Spinal cord (tissue), 10 donors: ENCODE measurements around the gene LMAN1. TPM values are rescaled to one million over a fixed set of nuclear protein-coding genes. Genes with fewer than 3 reads are reported as not detected.
A peak's percentile ranks its signal among the peaks of the same experiment; 100 is the strongest.

ENCODE experiments used
- DNase-seq, 6 donors: peaks; one replicate each; pipeline versions ENCODE4 v3.0.0 to v3.0.0-alpha.2; 2013 to 2015; ENCODE audit warnings: low spot score in 6 of 6, low read depth in 4 of 6
- H3K27ac ChIP-seq: one replicate; pipeline ENCODE4 v1.5.1; 2013; ENCODE audit warnings: low read depth, low read length, control low read depth
- H3K27me3 ChIP-seq: one replicate; pipeline ENCODE4 v1.6.1; 2013; ENCODE audit warnings: low read length; ENCODE audit not compliant: control insufficient read depth, insufficient read depth
- H3K36me3 ChIP-seq: one replicate; pipeline ENCODE4 v1.6.1; 2013; ENCODE audit warnings: low read length; ENCODE audit not compliant: control insufficient read depth, insufficient read depth
- H3K4me1 ChIP-seq: one replicate; pipeline ENCODE4 v1.6.1; 2013; ENCODE audit warnings: low read length; ENCODE audit not compliant: control insufficient read depth, insufficient read depth
- H3K4me3 ChIP-seq: one replicate; pipeline ENCODE4 v1.5.1; 2013; ENCODE audit warnings: low read depth, low read length, control low read depth
- H3K9me3 ChIP-seq: one replicate; pipeline ENCODE4 v1.6.1; 2013; ENCODE audit warnings: low read length; ENCODE audit not compliant: control insufficient read depth, insufficient read depth
- WGBS: methylation state at CpG from one replicate; pipeline ENCODE4 v1.1.5; 2013; ENCODE audit warnings: missing lambda C conversion rate; ENCODE audit not compliant: insufficient coverage; 5-methylcytosine and 5-hydroxymethylcytosine counted together
- polyA plus RNA-seq, 2 donors: library from polyadenylated mRNA; unstranded; fragments of 120-200 nt; gene quantifications; one replicate each; pipeline ENCODE4 v1.2.1, GENCODE V29; 2013; ENCODE audit not compliant: insufficient read length in 2 of 2
- total RNA-seq, 2 donors: library from RNA; depleted of rRNA in 1 of 2; stranded (reverse); fragments of 120-200 nt in 1 of 2; fragments of >200 nt in 1 of 2; gene quantifications; one replicate each; pipeline versions ENCODE4 v1.2.3 to v1.2.4, GENCODE V29; 2013 to 2014
- donor health status: healthy.

Gene LMAN1
- total and polyA plus RNA-seq, 4 donors, result 32.1 to 87.5 (median 49.7) TPM

DNA sequence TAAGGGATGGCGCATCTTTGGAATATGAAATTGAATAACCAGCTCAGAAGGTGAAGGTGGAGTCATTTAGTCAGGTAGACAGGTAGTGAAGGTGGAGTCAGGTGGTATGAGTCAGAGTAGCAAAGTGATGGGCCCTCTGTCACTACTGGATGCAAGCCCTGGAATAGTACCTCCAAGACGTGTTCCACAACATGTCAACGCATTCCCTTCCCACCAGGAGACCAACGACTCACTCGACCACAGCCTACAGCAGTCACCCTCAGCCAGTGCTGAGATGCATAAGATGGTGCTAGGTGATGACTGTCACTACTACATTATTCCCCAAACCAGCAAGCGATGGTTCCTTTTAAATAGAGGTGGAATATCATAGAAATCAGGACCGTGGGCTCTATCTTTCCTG lies 47.4 kb downstream of the LMAN1 start:
- Histone ChIP-seq H3K9me3 (no peaks in the 10 kb centered on the region), H3K36me3 (no peaks in the 10 kb centered on the region), H3K4me3 (no peak overlapping the region), H3K27ac (no peak overlapping the region), H3K27me3 (peaks cover 25% of the 10 kb centered on the region), H3K4me1 (peaks cover 10% of the 10 kb centered on the region)
- no peak for DNase-seq
- whole genome bisulfite sequencing, result 90% methylated on average over 1 of the region's 7 CpGs

DNA sequence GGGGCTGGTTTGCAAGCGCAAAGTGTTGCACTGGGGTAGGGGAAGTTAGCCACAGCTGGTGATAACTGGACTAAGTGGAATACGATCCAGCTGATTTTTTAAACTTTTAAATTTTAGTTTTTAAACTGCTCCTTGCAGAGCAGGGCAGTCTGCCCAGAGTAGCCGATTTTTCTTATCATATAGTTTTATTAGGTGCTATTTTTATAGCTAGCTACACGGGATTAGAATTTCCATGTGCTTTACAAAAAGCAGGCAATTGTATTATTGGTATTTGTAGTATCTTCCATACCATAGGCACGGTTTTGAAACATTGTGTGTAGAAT lies 50.2 kb downstream of the LMAN1 start:
- Histone ChIP-seq H3K27me3 (peaks cover 28% of the 10 kb centered on the region), H3K27ac (no peak overlapping the region), H3K4me1 (peaks cover 10% of the 10 kb centered on the region), H3K36me3 (no peaks in the 10 kb centered on the region), H3K9me3 (no peaks in the 10 kb centered on the region), H3K4me3 (no peak overlapping the region)
- DNase-seq, result no peak
- 24% methylated on average over 2 of the region's 5 CpGs for WGBS

DNA sequence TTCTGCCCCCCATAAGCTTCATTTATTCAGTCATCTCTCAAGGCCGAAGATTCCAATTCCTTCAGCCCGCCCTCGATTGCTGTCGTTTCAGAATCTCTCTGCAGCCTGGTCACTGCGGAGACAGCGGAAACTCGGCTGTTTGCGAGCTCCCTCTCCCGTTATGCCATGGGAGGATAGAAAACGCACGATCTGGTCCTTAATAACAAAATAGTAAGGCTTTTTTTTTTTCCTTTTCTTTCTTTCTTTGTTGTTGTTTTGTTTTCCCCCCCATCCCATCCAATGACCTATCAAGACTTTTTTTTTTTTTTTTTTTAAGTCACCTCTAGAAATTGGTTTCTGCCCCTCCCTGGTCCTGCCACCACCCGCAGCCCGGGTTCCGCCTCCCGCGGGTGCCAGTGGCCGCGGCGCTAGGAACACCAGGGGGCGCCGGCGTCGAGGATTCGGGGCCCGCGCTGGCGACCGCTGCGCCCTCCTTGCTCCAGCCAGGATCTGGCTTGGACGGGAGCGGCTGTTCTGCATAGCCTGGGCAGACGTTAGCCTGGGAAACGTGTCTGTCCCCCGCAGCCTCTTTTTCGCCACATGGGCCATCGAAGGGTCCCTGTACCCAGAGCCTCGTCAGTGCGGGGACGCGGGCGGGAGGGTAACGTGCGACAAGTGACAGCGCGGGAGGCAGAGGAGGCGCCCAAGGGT lies 50.7 kb downstream of the LMAN1 start:
- DNase-seq, result peak in 4 of 6 donors; percentile 33 to 83 (median 67)
- H3K27me3 ChIP-seq, result peaks cover 31% of the 10 kb centered on the region
- H3K4me1 ChIP-seq, result peaks cover 10% of the 10 kb centered on the region
- no peaks in the 10 kb centered on the region for H3K36me3 ChIP-seq
- no peak overlapping the region for H3K27ac ChIP-seq
- WGBS, result 4% methylated on average over 39 of the region's 46 CpGs
- no peak overlapping the region for H3K4me3 ChIP-seq
- no peaks in the 10 kb centered on the region for H3K9me3 ChIP-seq

DNA sequence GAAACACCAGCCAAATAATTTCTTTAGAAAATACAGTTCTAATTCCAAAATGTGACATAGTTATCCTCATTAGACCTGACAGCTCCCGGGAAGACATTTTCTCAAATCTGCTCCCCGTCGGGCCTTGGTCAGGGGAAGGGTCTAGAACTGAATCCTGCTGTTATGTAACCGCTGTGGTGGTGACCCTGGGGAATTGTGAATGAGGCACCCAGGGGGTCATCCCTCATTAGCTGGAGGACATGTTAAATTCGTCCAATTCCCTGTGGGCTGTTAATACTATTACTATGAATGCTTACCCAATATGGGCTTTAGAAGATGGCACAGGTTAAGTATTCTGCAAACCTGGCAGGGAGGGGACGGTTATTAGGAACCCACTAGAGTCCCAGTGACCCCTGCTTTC lies 52.4 kb downstream of the LMAN1 start:
- H3K4me1 ChIP-seq, result peaks cover 10% of the 10 kb centered on the region
- no peak for DNase-seq
- 97% methylated on average over 5 of the region's 6 CpGs for whole genome bisulfite sequencing
- no peaks in the 10 kb centered on the region for H3K9me3 ChIP-seq
- H3K36me3 ChIP-seq, result no peaks in the 10 kb centered on the region
- no peak overlapping the region for H3K27ac ChIP-seq
- no peak overlapping the region for H3K4me3 ChIP-seq
- peaks cover 31% of the 10 kb centered on the region for H3K27me3 ChIP-seq

DNA sequence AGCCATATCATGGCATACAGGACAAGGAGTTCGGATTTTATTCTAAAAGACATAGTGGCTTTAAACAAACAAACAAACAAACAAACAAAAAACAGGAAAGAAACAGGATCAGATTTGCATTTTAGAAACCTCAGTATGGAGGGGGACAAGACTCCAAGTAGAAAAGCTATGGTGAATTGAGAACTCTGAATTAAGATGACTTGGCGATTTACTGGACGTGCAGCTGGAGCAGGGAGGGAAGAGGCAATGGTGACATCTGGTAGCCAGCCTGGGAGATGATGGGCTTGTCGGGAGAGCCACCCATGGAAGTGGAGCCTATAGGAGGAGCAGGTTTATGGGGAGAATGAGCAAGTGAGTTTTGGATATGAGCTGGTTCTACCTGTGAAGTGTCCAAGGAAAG lies 53.8 kb downstream of the LMAN1 start:
- Histone ChIP-seq H3K9me3 (no peaks in the 10 kb centered on the region), H3K27me3 (peaks cover 24% of the 10 kb centered on the region), H3K36me3 (no peaks in the 10 kb centered on the region), H3K27ac (no peak overlapping the region), H3K4me1 (peaks cover 10% of the 10 kb centered on the region), H3K4me3 (no peak overlapping the region)
- no peak for DNase-seq
- WGBS, result 78% methylated on average over 3 of the region's 4 CpGs

DNA sequence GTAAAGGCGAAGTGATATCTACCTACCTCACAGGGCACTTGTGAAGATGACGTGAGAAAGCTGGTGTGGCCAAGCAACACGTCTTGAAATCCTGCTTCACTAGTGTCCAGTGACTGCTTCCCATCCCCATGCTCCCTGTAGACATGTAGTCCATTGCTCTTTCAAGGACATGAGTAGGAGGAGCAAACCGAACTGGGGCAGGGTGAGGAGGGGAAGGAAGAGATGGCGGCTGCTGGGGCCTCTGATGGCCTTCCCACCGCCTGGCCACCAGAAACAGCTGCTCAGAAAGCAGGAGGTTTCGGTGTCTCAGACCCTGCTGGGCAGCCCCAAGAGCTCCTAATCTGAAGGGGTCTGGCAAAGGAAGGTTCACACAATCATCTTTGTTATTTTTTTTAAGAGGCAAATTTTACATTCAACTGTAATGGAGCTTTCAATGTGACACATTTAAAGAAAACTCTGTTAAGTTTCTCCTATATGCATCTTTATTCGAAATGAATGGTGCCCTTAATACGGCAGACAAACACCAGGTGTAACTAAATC lies 55.3 kb downstream of the LMAN1 start:
- no peak for DNase-seq
- Histone ChIP-seq H3K4me3 (no peak overlapping the region), H3K9me3 (no peaks in the 10 kb centered on the region), H3K27ac (no peak overlapping the region), H3K36me3 (no peaks in the 10 kb centered on the region), H3K27me3 (peaks cover 19% of the 10 kb centered on the region), H3K4me1 (peaks cover 9% of the 10 kb centered on the region)
- 96% methylated on average over 4 of the region's 9 CpGs for WGBS

DNA sequence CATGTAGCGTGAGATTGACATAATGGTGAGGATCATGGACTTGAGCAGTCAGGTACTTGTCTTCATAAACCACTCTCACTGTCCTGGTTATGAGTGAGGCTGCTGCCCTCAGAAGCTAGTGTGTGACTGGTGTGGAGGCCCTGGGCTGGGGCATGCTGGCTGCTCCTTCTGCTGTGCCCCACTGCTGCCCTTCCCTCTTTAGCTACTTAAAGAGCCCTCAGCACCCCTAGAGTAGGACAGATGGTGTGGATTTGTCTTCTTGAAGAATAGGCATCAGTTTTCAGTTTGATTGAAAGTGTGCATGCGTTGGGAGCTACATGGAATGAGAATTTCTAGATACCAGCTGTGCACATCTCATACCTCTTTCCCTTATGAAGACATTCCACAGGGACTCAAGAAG lies 56.1 kb downstream of the LMAN1 start:
- Histone ChIP-seq H3K27ac (no peak overlapping the region), H3K4me3 (no peak overlapping the region), H3K4me1 (peaks cover 2% of the 10 kb centered on the region), H3K9me3 (no peaks in the 10 kb centered on the region), H3K27me3 (peaks cover 15% of the 10 kb centered on the region), H3K36me3 (no peaks in the 10 kb centered on the region)
- no peak for DNase-seq
- WGBS, result no CpG with 5 or more reads among the region's 2 CpGs

DNA sequence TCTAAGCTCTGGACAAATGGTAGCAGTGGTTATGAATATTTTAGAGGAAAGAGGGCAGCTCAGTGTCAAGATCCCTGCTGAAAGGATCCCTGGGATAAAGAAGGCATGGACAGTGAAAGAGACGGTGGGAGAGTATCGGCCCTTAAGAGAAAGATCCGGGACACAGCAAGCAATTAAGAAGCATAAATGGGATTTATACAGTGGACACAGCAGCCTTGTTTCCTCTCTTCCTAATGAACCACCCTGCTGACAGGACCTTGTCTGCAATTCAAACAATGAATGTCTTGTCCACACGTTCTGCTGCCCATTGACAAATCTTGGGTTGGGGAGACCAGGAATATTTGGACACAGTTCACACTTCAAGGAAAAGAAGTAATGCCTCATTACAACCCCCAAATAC lies 57.1 kb downstream of the LMAN1 start:
- peak in 2 of 6 donors; percentile 12 to 31 for DNase-seq
- Histone ChIP-seq H3K4me3 (no peak overlapping the region), H3K36me3 (no peaks in the 10 kb centered on the region), H3K9me3 (no peaks in the 10 kb centered on the region), H3K27ac (no peak overlapping the region), H3K27me3 (peaks cover 6% of the 10 kb centered on the region), H3K4me1 (no peaks in the 10 kb centered on the region)
- WGBS, result 48% methylated on average over 3 of the region's 4 CpGs

DNA sequence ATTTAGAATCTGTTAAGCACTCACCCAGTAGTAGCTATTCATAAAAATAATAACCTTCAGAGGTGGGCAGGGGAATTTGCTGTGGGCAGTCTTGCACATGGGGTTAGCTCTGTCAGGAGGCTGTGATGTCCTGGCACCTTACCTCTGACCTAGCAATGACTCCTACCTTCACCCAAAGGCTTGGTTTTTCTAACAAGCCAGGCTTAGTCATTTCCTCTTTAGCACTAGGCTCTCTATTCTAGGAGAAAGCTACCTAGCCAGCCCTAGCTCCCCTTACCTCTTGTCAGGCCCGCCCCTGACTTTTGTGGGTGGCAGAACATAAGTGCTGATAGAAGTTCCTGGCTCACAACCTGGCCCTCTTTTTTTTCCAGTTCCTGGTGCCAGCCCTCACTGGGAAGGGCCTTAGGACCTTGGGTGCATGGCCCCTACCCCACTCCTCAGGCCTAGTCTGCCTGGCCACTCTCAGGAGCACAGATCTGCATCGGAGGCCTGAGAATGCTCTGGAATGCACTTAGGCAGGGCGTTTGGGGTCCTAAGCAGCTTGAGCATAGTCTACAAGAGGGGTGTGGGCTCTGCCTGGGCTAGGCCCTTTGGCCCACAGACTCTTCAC lies 58.3 kb downstream of the LMAN1 start:
- DNase-seq, result no peak
- H3K27ac ChIP-seq, result no peak overlapping the region
- H3K36me3 ChIP-seq, result no peaks in the 10 kb centered on the region
- no peaks in the 10 kb centered on the region for H3K9me3 ChIP-seq
- WGBS, result 65% methylated on average over 2 of the region's 3 CpGs
- peaks cover 6% of the 10 kb centered on the region for H3K27me3 ChIP-seq
- H3K4me3 ChIP-seq, result no peak overlapping the region
- H3K4me1 ChIP-seq, result no peaks in the 10 kb centered on the region

DNA sequence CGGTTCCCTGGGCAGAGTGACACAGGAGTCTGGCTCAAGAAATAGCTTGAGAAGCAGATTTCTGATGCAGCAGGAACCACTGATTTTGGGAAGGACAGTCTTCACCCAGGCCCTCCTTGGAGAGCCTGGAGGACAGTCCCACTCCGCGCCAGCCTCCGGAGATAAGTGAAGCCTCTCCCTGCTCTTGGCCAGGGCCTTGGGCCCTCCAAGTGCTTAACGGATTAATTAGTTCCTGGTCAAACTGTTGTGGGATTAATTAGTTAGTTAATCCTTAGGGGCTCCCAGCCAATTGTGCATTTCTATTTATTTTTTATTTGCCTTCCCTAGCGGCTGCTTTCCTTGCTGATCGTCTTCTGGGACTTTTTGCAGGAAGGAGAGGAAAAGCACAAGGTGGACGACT lies 60.2 kb downstream of the LMAN1 start:
- no peaks in the 10 kb centered on the region for H3K9me3 ChIP-seq
- DNase-seq, result no peak
- 90% methylated on average over 4 of the region's 8 CpGs for WGBS
- H3K36me3 ChIP-seq, result no peaks in the 10 kb centered on the region
- peaks cover 6% of the 10 kb centered on the region for H3K27me3 ChIP-seq
- no peak overlapping the region for H3K4me3 ChIP-seq
- no peaks in the 10 kb centered on the region for H3K4me1 ChIP-seq
- H3K27ac ChIP-seq, result no peak overlapping the region
